Ovary (tissue), 3 donors: Measurements from ENCODE around the gene ABLIM1.

ENCODE experiments used
- POLR2A ChIP-seq: fragments of 450-650 bp; IDR thresholded peaks from one replicate; pipeline ENCODE4 v1.6.1; 2017; ENCODE audit warnings: antibody characterized with exemption, mild to moderate bottlenecking, moderate library complexity
- TF ChIP-seq, protein P1 (sequence below), 3 donors: fragments of 450-650 bp in 2 of 3; fragments of 200-600 bp in 1 of 3; IDR thresholded peaks; one replicate each; pipeline versions ENCODE4 v1.5.1 to v1.8.0; 2016 to 2022; ENCODE audit warnings: antibody characterized with exemption in 3 of 3, mild to moderate bottlenecking in 1 of 3
- donor health status: DM: no; HTN: no; CAD: no.

DNA sequence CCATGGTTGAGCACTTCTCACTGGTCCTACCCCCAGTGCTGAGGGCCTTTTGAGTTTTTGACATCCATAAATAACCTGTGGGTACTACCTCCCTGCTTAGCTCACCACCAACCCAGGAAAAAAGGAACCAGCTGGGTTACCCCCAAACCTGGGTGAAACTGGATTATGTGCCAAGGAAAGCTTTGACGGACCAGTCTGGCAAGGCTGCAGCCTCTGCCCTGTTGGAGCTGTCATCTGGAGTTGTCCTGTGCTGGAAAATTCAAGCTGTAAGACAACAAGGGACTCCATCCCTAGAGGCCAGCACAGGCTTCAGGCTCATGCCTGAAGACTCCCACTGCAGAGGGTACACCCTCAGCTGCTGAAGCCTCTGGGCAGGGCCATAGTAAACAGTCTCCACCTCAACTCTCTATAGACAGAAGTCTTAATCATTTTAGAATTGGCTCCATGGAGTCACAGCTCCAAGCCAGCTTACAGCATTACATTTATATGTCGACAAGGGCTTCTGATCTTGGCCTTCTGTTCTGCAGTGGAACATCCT is 138.2 kb downstream of the ABLIM1 start:
- TF ChIP-seq POLR2A: no peak
- TF ChIP-seq, protein P1, sequence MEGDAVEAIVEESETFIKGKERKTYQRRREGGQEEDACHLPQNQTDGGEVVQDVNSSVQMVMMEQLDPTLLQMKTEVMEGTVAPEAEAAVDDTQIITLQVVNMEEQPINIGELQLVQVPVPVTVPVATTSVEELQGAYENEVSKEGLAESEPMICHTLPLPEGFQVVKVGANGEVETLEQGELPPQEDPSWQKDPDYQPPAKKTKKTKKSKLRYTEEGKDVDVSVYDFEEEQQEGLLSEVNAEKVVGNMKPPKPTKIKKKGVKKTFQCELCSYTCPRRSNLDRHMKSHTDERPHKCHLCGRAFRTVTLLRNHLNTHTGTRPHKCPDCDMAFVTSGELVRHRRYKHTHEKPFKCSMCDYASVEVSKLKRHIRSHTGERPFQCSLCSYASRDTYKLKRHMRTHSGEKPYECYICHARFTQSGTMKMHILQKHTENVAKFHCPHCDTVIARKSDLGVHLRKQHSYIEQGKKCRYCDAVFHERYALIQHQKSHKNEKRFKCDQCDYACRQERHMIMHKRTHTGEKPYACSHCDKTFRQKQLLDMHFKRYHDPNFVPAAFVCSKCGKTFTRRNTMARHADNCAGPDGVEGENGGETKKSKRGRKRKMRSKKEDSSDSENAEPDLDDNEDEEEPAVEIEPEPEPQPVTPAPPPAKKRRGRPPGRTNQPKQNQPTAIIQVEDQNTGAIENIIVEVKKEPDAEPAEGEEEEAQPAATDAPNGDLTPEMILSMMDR (IDR thresholded peaks at IDR 0.05): no peak
